ENCODE results near the gene CRADD.

GRCh38 chr12:93788853-93789252 lies 111.7 kb downstream of the CRADD start:
- TF ChIP-seq CBFB (IDR thresholded peaks at IDR 0.05; ENCODE audit: low read depth), result no peak
- no peak for TF ChIP-seq CHD2 (IDR thresholded peaks at IDR 0.05; ENCODE audit: borderline replicate concordance, low read depth, low read length)
- no peak for TF ChIP-seq USF2 (IDR thresholded peaks at IDR 0.05; ENCODE audit: borderline replicate concordance, low read depth, low read length)
- no peak for TF ChIP-seq BCL11A (IDR thresholded peaks at IDR 0.05; ENCODE audit: low read depth, low read length)
- no peak for TF ChIP-seq CTCF (IDR thresholded peaks at IDR 0.05 in 2 of 3, conservative IDR thresholded peaks at IDR 0.05 in 1 of 3; ENCODE audit: control insufficient read depth in 2 of 3, extremely low read depth in 1 of 3, insufficient read depth in 1 of 3, low read depth in 3 of 3, low read length in 3 of 3)
- no peak for TF ChIP-seq ATF2 (IDR thresholded peaks at IDR 0.05; ENCODE audit: low read length)
- no peak for TF ChIP-seq TAF1 (IDR thresholded peaks at IDR 0.05; ENCODE audit: borderline replicate concordance, low read depth, low read length)
- no peak for TF ChIP-seq HDGF (IDR thresholded peaks at IDR 0.05)
- TF ChIP-seq POLR2AphosphoS5 (IDR thresholded peaks at IDR 0.05; ENCODE audit: low read length), result no peak
- TF ChIP-seq RELA (IDR thresholded peaks at IDR 0.05; ENCODE audit: borderline replicate concordance, partially characterized antibody), result no peak

All from GM12878 (cell line).